Measurements from ENCODE around the gene FKBP5.

DNA sequence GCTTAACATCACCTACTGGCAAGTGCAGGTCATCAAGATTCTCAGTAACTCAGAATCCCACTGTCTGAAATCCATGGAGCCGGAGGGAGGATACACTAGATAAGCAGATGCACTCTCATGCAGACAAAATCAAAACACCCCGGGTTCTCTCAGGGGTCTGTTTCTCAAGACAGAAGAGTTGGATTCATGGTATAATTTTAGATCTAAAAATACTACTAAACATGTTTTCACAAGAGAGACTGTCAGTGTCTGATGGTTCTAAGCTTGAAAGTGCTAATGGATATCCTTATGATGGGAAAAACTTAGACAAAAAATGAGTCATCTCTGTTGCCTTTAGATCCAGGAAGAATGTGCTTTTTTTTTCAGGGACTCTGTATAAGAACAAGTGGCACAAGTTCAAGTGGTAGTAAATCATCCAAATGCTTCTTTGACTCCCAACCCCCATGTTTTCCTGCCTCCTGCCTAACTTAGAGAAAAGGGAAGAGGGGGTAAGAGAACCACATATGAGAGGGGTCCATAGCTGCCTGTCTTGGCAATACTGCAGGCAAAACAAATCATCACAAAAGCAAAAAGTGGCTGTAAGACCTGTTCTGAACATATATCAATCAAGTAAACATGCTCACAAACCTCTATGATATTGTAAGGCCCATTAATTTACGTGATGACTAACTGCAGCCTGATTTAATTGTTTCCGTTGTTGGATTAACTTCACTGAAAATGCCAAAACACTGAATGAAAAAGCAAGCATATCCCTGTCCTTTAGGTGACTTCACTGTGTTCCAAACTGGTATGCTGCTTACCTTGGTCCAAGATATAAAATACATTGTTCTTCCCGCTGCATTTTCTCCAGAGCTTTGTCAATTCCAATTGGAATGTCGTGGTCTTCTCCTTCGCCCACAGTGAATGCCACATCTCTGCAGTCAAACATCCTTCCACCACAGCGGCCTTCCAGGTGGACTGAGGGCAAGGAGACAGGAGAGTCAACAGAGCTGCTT lies 92.0 kb downstream of the FKBP5 start:
- TF ChIP-seq, protein P1, sequence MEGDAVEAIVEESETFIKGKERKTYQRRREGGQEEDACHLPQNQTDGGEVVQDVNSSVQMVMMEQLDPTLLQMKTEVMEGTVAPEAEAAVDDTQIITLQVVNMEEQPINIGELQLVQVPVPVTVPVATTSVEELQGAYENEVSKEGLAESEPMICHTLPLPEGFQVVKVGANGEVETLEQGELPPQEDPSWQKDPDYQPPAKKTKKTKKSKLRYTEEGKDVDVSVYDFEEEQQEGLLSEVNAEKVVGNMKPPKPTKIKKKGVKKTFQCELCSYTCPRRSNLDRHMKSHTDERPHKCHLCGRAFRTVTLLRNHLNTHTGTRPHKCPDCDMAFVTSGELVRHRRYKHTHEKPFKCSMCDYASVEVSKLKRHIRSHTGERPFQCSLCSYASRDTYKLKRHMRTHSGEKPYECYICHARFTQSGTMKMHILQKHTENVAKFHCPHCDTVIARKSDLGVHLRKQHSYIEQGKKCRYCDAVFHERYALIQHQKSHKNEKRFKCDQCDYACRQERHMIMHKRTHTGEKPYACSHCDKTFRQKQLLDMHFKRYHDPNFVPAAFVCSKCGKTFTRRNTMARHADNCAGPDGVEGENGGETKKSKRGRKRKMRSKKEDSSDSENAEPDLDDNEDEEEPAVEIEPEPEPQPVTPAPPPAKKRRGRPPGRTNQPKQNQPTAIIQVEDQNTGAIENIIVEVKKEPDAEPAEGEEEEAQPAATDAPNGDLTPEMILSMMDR (IDR thresholded peaks at IDR 0.05; ENCODE audit: poor library complexity, severe bottlenecking), result no peak
- TF ChIP-seq REST (IDR thresholded peaks at IDR 0.05; ENCODE audit: borderline replicate concordance) (no peak), SMC3 (conservative IDR thresholded peaks at IDR 0.05; ENCODE audit: poor library complexity) (no peak), RAD21 (conservative IDR thresholded peaks at IDR 0.05) (no peak), EZH2 (IDR thresholded peaks at IDR 0.05; ENCODE audit: borderline replicate concordance, insufficient read depth, low read length, poor library complexity, severe bottlenecking) (no peak), POLR2AphosphoS5 (IDR thresholded peaks at IDR 0.05) (no peak), EP300 (conservative IDR thresholded peaks at IDR 0.05; ENCODE audit: poor library complexity, severe bottlenecking) (no peak), MXI1 (conservative IDR thresholded peaks at IDR 0.05; ENCODE audit: poor library complexity, severe bottlenecking) (no peak), TAF1 (IDR thresholded peaks at IDR 0.05; ENCODE audit: low read depth) (no peak)

Data from neural cell (in vitro differentiated cells).